IMR-90 (cell line): ENCODE measurements around the gene FRAS1.

Experiments
- CTCF ChIP-seq: conservative IDR thresholded peaks from 2 replicates; pipeline ENCODE4 v1.5.1; 2012; ENCODE audit warnings: mild to moderate bottlenecking, low read depth, low read length, improper control_type of control experiment
- ELK1 ChIP-seq: fragments of 150-350 bp; IDR thresholded peaks from 2 replicates; pipeline ENCODE4 v1.6.1; 2016; ENCODE audit warnings: low read depth, mild to moderate bottlenecking, low read length, moderate library complexity, borderline replicate concordance
- MAFK ChIP-seq: IDR thresholded peaks from 2 replicates; pipeline ENCODE4 v1.6.1; 2012; ENCODE audit warnings: low read depth, low read length, improper control_type of control experiment
- MXI1 ChIP-seq: IDR thresholded peaks from 2 replicates; pipeline ENCODE4 v1.6.1; 2012; ENCODE audit warnings: low read depth, mild to moderate bottlenecking, low read length, moderate library complexity, borderline replicate concordance
- NFE2L2 ChIP-seq: fragments of 150-350 bp; IDR thresholded peaks from 2 replicates; pipeline ENCODE4 v1.6.1; 2016; ENCODE audit warnings: low read depth, mild to moderate bottlenecking, low read length
- POLR2A ChIP-seq: IDR thresholded peaks from 2 replicates; pipeline ENCODE4 v1.6.1; 2012; ENCODE audit warnings: mild to moderate bottlenecking, low read depth, low read length
- RCOR1 ChIP-seq: IDR thresholded peaks from 2 replicates; pipeline ENCODE4 v1.6.1; 2012; ENCODE audit warnings: mild to moderate bottlenecking, low read length, improper control_type of control experiment; ENCODE audit not compliant: insufficient replicate concordance
- RFX5 ChIP-seq: IDR thresholded peaks from 2 replicates; pipeline ENCODE4 v1.8.0; 2012; ENCODE audit warnings: low read depth, mild to moderate bottlenecking, low read length, moderate library complexity
- TF ChIP-seq, protein P1 (sequence below): fragments of 150-350 bp; IDR thresholded peaks from 2 replicates; pipeline ENCODE4 v1.6.1; 2017; ENCODE audit warnings: mild to moderate bottlenecking, antibody characterized with exemption, low read length, low read depth

DNA sequence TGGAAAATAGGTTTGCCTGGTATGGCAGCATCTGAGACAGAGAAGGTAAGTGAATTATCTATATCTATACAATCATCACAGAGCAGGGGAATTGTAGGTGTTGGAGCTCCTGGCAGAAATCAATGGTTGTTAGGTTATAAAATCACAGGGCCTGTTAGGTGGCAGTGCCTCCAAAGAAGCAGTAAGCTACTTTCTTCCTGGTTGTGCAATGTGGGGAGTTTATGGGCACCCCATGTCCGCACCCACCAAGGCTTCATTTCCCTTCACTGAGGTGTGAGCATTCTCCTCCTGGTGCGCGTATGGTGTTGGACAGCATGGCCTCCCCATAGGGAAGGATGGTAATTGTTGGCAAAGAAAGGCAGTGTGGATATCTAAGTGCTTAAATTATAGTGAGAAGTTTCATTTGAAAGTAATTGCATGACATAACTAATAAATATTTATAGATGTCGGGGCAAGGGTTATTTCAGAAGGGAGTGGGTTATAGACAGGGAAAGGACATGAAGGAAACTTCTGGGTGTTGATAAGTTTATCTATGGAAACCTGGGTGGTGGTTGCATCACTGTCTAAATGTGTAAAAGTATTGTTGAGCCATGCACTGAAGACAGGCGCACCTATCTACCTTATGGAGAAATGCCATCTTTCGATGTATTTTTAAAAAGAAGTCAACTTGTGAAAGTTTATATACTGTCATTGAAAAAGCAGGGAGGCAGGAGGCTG lies 153.7 kb downstream of the FRAS1 start:
- TF ChIP-seq POLR2A = no peak
- TF ChIP-seq, protein P1, sequence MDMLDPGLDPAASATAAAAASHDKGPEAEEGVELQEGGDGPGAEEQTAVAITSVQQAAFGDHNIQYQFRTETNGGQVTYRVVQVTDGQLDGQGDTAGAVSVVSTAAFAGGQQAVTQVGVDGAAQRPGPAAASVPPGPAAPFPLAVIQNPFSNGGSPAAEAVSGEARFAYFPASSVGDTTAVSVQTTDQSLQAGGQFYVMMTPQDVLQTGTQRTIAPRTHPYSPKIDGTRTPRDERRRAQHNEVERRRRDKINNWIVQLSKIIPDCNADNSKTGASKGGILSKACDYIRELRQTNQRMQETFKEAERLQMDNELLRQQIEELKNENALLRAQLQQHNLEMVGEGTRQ = no peak
- TF ChIP-seq MXI1 = no peak
- no peak for TF ChIP-seq CTCF
- no peak for TF ChIP-seq RCOR1
- TF ChIP-seq ELK1 = no peak
- TF ChIP-seq MAFK = no peak
- TF ChIP-seq RFX5 = no peak
- no peak for TF ChIP-seq NFE2L2
